ENCODE results near the gene FGD5.
"Not testable (repeated sequence)": the region's sequence is repeated elsewhere in the genome, so short reads cannot be mapped to it uniquely, and the experiment has no call there.

Gene FGD5

DNA sequence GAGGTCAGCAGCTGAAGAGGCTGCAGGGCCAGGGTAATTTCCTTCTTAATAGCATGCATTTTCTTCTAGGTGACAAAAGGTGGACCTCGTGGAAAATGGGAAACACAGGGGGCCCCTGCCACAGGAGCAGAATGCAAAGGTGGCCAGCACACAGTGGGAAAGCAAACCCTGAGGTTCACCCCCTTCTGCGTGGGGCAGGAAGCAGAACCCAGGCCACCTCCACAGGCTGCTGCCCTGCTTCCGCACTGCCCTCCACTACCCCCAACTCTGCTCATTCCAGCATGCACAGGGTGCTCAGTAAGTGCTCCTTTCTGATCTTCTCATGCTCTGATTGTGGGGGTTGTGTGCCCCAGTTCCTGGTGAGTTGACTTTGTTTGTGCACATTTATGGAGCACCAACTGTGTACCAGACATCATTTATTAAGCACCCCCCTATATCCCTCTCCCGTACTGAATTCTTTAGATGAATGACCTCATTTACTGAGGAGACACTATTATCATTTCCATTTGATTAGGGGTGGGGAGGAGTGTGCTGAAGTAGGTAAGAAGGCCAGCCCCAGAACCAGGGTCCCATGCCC lies 12.7 kb upstream of the FGD5 start:
- TF ChIP-seq, protein P1, sequence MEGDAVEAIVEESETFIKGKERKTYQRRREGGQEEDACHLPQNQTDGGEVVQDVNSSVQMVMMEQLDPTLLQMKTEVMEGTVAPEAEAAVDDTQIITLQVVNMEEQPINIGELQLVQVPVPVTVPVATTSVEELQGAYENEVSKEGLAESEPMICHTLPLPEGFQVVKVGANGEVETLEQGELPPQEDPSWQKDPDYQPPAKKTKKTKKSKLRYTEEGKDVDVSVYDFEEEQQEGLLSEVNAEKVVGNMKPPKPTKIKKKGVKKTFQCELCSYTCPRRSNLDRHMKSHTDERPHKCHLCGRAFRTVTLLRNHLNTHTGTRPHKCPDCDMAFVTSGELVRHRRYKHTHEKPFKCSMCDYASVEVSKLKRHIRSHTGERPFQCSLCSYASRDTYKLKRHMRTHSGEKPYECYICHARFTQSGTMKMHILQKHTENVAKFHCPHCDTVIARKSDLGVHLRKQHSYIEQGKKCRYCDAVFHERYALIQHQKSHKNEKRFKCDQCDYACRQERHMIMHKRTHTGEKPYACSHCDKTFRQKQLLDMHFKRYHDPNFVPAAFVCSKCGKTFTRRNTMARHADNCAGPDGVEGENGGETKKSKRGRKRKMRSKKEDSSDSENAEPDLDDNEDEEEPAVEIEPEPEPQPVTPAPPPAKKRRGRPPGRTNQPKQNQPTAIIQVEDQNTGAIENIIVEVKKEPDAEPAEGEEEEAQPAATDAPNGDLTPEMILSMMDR (IDR thresholded peaks at IDR 0.05; ENCODE audit: low read depth, low read length, missing control alignments): no peak
- no peak overlapping the region for H3K4me3 ChIP-seq (replicated peaks; ENCODE audit: low read depth, low read length)
- no peak for DNase-seq (ENCODE audit: extremely low read depth, low read depth)

DNA sequence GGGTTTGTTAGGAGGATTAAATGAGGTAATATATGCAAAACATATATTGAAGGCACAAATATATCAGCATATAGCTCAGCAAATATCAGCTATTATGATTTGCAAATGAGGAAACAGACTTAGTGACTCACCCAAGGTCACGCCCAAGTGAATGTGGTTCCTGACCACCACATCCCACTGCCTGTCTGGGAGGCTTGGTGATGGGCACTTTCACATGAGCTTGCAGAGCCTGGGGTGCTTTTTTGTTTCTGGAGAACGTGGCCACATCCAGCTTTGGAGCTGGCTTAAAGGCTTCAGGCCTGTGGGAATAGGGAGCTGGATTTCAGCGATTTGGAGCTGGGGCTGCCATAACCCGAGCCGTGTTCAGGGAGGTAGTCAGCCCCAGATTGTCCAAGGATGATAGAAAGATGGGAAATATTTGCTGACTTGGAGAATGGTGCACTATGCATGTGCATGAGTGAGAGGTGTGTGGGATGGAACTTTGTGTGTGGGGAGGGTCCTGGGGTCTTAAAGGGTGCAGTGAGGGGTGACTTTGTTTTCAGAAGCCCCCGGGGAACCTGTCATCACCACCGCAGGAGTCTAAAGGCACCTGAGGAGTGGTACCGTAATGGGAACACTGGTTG lies 12.0 kb upstream of the FGD5 start:
- H3K4me3 ChIP-seq (replicated peaks; ENCODE audit: low read depth, low read length): no peak overlapping the region
- no peak for DNase-seq (ENCODE audit: extremely low read depth, low read depth)
- TF ChIP-seq, protein P1 (IDR thresholded peaks at IDR 0.05; ENCODE audit: low read depth, low read length, missing control alignments): no peak

DNA sequence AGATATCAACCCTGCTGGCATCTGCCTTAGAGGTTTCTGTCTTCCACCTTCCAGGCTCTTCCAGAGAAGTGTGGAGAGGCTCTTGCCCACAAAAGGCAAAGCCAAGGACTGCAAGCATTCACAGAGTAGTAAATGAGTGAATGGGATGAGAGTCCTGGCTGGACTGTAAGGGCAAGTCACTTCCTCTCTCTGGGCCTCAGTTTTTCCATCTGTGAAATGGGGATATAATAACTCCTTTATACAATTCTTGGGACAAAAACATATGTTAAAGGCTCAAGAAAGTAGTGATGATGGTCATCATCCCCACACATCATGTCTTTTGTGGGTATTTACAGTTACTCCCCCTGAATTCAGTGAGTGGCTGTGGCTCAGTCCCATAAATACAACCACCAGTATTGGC lies 10.7 kb upstream of the FGD5 start:
- DNase-seq (ENCODE audit: extremely low read depth, low read depth): no peak
- TF ChIP-seq, protein P1 (IDR thresholded peaks at IDR 0.05; ENCODE audit: low read depth, low read length, missing control alignments): no peak
- no peak overlapping the region for H3K4me3 ChIP-seq (replicated peaks; ENCODE audit: low read depth, low read length)

DNA sequence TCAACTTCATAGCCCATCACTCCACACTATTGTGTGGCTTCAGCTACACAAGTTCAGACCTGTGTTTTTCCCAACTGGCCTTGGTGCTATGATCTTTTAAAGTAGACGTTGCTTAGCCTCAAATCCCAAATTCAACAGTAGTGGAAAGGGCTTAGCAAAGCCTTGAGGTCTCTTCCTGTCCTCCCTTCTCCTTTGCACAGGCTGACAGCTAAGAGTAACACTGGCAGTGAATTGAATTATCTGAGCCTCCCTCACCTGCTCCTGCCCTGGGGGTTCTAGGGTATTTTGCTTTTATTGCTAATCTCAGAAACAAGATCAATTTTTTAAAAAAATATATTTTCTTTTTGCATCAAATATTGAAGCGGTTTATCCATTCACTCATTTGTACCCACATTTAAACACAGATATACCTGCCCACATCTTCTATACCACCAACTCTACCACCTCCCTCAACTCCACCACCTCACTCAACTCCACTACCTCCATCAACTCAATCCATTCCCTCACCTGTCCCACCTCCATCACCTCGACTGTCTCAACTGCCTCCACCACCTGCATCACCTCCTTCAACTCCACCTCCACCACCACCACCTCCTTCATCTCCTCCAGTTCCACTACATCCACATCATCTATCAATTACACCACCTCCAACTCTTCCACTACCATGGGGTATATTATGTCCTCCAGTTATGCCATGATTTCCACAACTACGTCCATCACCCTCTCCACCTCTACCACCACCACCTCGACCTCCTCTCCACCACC lies 10.1 kb upstream of the FGD5 start:
- TF ChIP-seq, protein P1 (IDR thresholded peaks at IDR 0.05; ENCODE audit: low read depth, low read length, missing control alignments): no peak

DNA sequence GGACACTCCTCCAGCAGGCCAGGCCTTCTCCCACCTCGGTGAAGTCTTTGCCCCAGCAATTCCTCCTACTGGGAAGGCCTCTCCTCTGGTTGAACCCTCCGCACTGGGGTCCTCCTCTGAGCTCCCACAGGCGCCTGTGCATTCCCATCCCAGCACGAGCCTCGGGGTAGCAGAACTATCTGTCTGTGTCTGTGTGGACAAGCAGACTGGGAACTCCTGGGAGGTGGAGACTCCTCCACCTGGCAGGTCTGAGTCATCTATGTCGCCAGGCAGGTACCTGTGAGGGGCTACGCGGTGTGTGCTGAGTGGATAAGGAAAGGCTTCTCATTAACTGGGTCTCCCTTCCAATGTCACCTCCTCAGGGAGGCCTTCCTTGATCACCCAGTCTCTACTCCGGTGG lies 9.2 kb upstream of the FGD5 start:
- not testable (repeated sequence) for DNase-seq (ENCODE audit: extremely low read depth, low read depth); H3K4me3 ChIP-seq (replicated peaks; ENCODE audit: low read depth, low read length)

More for the DNA sequence above, 10.1 kb upstream of the FGD5 start:
- H3K4me3 ChIP-seq (replicated peaks; ENCODE audit: low read depth, low read length): no peak overlapping the region
- DNase-seq (ENCODE audit: extremely low read depth, low read depth): no peak

DNA sequence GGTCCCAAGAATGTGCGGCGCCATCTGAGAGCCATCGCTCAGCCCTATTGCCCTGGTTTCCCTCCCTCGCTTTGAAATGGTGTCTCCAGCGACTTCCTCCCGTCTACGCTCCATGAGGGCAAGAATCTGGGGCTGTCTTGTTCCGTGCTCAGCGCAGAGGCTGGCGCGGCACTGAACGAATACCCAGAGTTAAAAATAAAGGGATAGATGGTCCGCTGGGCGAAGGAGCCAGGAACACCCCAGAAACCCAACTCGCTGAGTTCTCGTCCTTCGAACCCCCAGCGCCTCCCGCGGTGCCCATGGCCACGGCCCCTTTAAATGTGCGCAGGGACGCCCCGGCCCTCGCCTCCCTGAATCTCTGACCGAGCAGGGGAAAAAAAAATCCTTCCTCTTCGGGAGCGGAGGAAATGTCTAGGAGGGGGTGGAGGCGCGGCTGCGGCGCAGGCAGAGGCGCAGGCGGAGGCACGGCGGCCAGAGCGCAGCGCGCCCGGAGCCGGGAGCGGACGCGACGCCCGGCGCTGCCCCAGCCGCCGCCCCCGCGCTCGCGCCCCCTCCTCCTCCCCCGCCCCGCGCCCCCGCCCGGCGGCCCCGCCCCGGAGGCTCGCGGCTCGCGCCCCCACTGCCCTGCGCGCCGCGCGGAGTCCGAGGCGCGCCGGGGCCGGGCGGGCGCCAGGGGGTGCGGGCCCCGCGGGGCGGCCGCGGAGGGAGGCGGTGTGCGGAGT lies 8.5 kb upstream of the FGD5 start:
- DNase-seq (ENCODE audit: extremely low read depth, low read depth): no peak
- TF ChIP-seq, protein P1 (IDR thresholded peaks at IDR 0.05; ENCODE audit: low read depth, low read length, missing control alignments): no peak
- no peak overlapping the region for H3K4me3 ChIP-seq (replicated peaks; ENCODE audit: low read depth, low read length)
